Colonic mucosa (tissue), 4 donors: ENCODE data around the gene HYOU1. TPM values are rescaled to one million over a fixed set of nuclear protein-coding genes. Genes with fewer than 3 reads are reported as not detected.
A peak's percentile ranks its signal among the peaks of the same experiment; 100 is the strongest.
"Not testable (repeated sequence)": the region's sequence is repeated elsewhere in the genome, so short reads cannot be mapped to it uniquely, and the experiment has no call there.

Experiments
- DNase-seq: peaks from one replicate; pipeline ENCODE4 v3.0.0-alpha.2; 2020
- H3K27ac ChIP-seq: fragments of 200-600 bp; one replicate; pipeline ENCODE4 v1.8.0; 2021
- H3K27me3 ChIP-seq: fragments of 200-600 bp; one replicate; pipeline ENCODE4 v1.8.0; 2021
- H3K36me3 ChIP-seq: fragments of 200-600 bp; one replicate; pipeline ENCODE4 v1.8.0; 2021
- H3K4me1 ChIP-seq: fragments of 200-600 bp; one replicate; pipeline ENCODE4 v1.8.0; 2021; ENCODE audit warnings: mild to moderate bottlenecking
- H3K4me3 ChIP-seq: fragments of 200-600 bp; one replicate; pipeline ENCODE4 v1.8.0; 2021
- H3K9ac ChIP-seq, 2 donors: one replicate each; pipeline ENCODE4 v1.7.0; 2013; ENCODE audit warnings: control low read depth in 2 of 2, low read depth in 2 of 2, low read length in 2 of 2
- H3K9me3 ChIP-seq: fragments of 200-600 bp; one replicate; pipeline ENCODE4 v1.8.0; 2021
- intact Hi-C: fragments of 100-400 bp; cut with DNase I; formaldehyde crosslinking; loops from one replicate; pipeline ENCODE4 v1.14.1; 2022
- total RNA-seq, 2 donors: library from RNA; stranded (reverse); fragmentation: NEBNext Ultra II Directional in 1 of 2; extraction: Animal tissue kit (Norgen Biotek cat#: 25700) in 1 of 2; gene quantifications; one replicate each; pipeline ENCODE4 v1.2.1, GENCODE V29; 2021
- TF ChIP-seq, protein P1 (sequence below): fragments of 200-600 bp; IDR thresholded peaks from one replicate; pipeline ENCODE4 v1.8.0; 2022; ENCODE audit warnings: antibody characterized with exemption, mild to moderate bottlenecking
- donor health status: healthy.
- donor health status: DM: no; HTN: no; CAD: no.
- donor health status: DM: no; HTN: no; CAD: no.

Gene HYOU1
- total RNA-seq, 2 donors from 2014 or later = 120 to 273 TPM

DNA sequence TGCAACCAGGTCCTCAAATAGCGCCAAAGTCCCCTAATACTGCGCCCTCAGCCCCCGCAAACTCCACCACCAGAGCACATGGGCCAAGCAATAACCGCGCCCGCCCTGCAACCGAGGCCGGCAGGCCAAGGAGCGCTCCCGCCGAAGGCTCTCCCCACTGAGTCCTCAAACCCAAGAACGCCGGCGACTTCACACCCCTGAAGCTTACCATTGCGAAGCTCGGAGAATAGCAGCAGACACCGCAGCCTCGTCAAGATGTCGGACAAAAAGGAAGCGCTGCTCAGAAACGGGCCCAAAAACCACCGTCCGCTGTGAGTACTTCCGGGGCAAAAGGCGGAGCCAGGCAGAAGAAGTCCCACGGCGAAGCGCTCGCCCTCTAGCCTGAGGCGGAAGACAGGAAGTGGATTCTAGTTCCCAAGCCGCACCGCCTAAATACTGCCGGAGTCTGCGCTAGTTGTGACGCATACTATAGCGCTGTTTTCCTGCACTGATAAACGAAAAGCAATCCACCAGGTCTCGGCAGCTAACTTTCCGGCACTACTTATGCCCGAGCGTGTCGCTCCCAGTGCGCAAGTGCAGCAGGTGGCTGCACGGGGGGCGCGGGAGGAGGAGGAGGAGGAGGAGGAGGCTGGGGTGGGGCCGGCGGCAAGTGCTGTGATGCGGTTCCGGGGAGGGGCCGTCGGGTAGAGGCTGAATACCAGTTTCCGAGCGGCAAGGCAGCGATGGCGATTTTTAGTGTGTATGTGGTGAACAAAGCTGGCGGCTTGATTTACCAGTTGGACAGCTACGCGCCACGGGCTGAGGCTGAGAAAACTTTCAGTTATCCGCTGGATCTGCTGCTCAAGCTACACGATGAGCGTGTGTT is 38.7 kb downstream of the HYOU1 start, which contains the start of the genes RPS25 and TRAPPC4:
Gene RPS25, minus strand, starts transcription at position 270 of the 865 bp plus-strand sequence. Its CDS starts 59 bp downstream, at position 211.
Gene TRAPPC4, plus strand, starts transcription at position 693 of the 865 bp plus-strand sequence. Its CDS starts 30 bp downstream, at position 723.
- H3K27ac ChIP-seq = peak within 1 kb of the TSS; percentile 92

DNA sequence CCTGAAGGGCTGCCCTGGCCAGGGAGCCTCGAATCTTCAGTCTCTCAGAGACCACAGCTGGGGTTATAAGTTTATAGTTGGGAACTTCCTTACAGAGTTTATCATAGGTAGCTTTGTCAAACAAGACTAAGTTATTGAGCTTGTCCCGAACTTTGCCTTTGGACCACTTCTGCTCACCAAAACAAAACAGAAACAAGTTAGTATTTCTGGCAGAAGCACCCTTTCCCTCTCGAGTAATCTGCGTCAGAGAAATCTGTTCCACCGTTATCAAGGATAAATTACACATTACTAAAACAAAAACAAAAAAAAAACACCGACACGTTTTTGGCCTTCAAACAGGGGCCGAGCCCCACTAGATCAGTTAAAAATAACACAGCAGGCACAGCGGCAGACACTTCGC is 39.6 kb downstream of the HYOU1 start:
- Histone ChIP-seq H3K4me1 (peaks cover 15% of the 10 kb centered on the region), H3K4me3 (peak overlapping the region; percentile 86)
- intact Hi-C loops = not testable (repeated sequence)

More for the DNA sequence above, 38.7 kb downstream of the HYOU1 start, which contains the start of the genes RPS25 and TRAPPC4:
- DNase-seq = peak; percentile 95
- no peaks in the 10 kb centered on the region for H3K36me3 ChIP-seq
- H3K4me3 ChIP-seq = peak within 1 kb of the TSS; percentile 86
- intact Hi-C loops = no loop called here
- no peaks in the 10 kb centered on the region for H3K27me3 ChIP-seq
- H3K9me3 ChIP-seq = no peaks in the 10 kb centered on the region
- peaks cover 15% of the 10 kb centered on the region for H3K4me1 ChIP-seq
- H3K9ac ChIP-seq = peak within 1 kb of the TSS; percentile 89 to 99
- TF ChIP-seq, protein P1, sequence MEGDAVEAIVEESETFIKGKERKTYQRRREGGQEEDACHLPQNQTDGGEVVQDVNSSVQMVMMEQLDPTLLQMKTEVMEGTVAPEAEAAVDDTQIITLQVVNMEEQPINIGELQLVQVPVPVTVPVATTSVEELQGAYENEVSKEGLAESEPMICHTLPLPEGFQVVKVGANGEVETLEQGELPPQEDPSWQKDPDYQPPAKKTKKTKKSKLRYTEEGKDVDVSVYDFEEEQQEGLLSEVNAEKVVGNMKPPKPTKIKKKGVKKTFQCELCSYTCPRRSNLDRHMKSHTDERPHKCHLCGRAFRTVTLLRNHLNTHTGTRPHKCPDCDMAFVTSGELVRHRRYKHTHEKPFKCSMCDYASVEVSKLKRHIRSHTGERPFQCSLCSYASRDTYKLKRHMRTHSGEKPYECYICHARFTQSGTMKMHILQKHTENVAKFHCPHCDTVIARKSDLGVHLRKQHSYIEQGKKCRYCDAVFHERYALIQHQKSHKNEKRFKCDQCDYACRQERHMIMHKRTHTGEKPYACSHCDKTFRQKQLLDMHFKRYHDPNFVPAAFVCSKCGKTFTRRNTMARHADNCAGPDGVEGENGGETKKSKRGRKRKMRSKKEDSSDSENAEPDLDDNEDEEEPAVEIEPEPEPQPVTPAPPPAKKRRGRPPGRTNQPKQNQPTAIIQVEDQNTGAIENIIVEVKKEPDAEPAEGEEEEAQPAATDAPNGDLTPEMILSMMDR = no peak

DNA sequence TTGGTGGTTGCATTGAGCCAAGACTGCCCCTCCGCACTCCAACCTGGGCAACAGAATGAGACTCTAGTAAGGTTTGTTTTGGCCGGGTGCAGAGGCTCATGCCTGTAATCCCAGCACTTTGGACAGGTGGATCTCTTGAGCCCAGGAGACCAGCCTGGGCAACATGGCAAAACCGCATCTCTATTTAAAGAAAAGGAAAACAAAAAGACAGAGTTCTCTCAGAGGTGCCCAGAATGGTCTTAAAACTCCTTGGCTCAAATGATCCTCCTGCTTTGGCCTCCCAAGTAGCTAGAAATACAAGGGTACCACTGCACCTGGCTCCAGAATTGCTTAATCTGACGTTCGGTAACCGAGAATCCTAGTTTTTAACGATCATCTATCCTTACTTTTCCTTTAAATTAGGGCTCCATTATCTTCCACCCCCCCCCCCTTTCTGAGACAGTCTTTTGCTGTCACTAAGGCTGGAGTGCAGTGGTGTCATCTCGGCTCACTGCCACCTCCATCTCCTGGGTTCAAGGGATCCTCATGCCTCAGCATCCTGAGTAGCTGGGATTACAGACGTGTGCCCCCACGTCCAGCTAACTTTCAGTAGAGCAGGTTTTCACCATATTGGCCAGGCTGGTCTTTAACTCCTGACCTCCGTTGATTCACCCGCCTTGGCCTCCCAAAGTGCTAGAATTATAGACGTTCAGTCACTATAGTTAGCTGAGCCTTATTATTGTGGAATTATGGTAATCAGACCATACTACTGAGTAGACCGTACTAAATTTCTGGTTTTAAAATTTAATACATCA is 40.6 kb downstream of the HYOU1 start:
- H3K9ac ChIP-seq = peak overlapping the region in 1 of 2 donors; percentile 53
- H3K9me3 ChIP-seq = no peaks in the 10 kb centered on the region
- intact Hi-C loops = no loop called here
- no peaks in the 10 kb centered on the region for H3K36me3 ChIP-seq
- no peak for DNase-seq
- no peak overlapping the region for H3K4me3 ChIP-seq
- H3K4me1 ChIP-seq = peaks cover 15% of the 10 kb centered on the region
- H3K27ac ChIP-seq = no peak overlapping the region
- TF ChIP-seq, protein P1 = no peak
- no peaks in the 10 kb centered on the region for H3K27me3 ChIP-seq

More for the DNA sequence above, 39.6 kb downstream of the HYOU1 start:
- Histone ChIP-seq H3K9ac (peak overlapping the region; percentile 89 to 99), H3K27ac (peak overlapping the region; percentile 92)
- not testable (repeated sequence) for H3K36me3 ChIP-seq, H3K9me3 ChIP-seq, H3K27me3 ChIP-seq, DNase-seq

DNA sequence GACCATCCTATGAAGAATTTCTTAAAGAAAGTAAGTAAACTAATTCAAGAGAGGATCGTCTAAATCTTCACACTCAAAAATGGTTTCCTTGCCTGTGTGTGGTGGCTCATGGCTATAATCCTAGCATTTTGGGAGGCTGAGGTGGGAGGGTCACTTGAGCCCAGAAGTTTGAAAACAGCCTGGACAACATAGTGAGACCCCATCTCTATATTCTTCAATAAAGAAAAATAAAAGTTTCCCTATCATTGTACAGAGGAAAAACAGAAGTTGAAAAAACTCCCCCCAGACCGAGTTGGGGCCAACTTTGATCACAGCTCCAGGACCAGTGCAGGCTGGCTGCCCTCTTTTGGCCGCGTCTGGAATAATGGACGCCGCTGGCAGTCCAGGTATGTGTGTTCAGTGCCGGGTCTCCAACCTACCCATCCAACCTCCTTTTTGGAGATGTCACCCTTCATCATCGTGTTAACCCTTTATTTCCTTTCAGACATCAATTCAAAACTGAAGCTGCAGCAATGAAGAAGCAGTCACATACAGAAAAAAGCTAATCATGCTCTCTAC is 41.9 kb downstream of the HYOU1 start:
- peaks cover 14% of the 10 kb centered on the region for H3K4me1 ChIP-seq
- no peaks in the 10 kb centered on the region for H3K27me3 ChIP-seq
- intact Hi-C loops = no loop called here
- no peaks in the 10 kb centered on the region for H3K9me3 ChIP-seq
- TF ChIP-seq, protein P1 = no peak
- H3K4me3 ChIP-seq = no peak overlapping the region
- peak; percentile 32 for DNase-seq
- no peak overlapping the region for H3K27ac ChIP-seq
- H3K9ac ChIP-seq = no peak overlapping the region
- no peaks in the 10 kb centered on the region for H3K36me3 ChIP-seq

DNA sequence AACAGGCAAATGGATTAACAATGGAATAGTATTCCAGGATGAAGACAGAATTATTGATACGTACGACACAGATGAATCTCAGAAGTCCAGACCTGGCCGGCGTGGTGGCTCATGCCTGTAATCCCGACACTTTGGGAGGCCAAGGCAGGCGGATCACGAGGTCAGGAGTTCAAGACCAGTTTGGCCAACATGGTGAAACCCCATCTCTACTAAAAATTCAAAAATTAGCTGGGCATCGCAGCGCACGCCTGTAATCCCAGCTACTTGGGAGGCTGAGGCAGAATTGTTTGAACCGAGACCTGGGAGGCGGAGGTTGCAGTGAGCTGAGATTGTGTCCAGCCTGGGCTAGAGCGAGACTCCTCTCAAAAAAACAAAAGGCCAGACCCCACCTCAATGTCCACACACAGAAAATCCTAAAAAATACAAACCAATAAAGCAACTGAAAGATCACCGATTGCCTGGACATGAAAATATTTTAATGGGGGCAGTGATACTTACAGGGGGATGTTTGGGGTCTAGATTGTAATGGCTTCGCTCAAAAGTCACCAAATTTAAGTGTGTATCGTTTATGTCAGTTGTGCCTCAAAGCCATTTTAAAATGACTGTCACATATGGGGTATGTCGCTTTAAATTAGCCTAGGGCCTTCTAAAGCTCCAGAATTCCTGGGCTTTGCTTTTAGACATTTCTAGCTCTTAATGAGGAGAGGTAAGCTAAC is 42.6 kb downstream of the HYOU1 start:
- no peaks in the 10 kb centered on the region for H3K27me3 ChIP-seq
- no peak overlapping the region for H3K4me3 ChIP-seq
- H3K27ac ChIP-seq = no peak overlapping the region
- intact Hi-C loops = no loop called here
- no peak for DNase-seq
- no peaks in the 10 kb centered on the region for H3K36me3 ChIP-seq
- peaks cover 9% of the 10 kb centered on the region for H3K4me1 ChIP-seq
- TF ChIP-seq, protein P1 = no peak
- H3K9ac ChIP-seq = no peak overlapping the region
- H3K9me3 ChIP-seq = no peaks in the 10 kb centered on the region
